ENCODE results near the gene BAD. TPM values are rescaled to one million over a fixed set of nuclear protein-coding genes. Genes with fewer than 3 reads are reported as not detected.

Gene BAD
- total RNA-seq, 3 donors from 2014 or later: 56.8 to 90.9 (median 75.4) TPM

GRCh38 chr11:64249563-64250414, 34.7 kb downstream of the BAD start:
- DNase-seq (no peak), ATAC-seq (no peak)
- Histone ChIP-seq H3K36me3 (ENCODE audit: low read depth) (no peaks in the 10 kb centered on the region), H3K4me1 (ENCODE audit: low read depth) (peaks cover 27% of the 10 kb centered on the region), H3K9me3 (no peaks in the 10 kb centered on the region), H3K4me3 (no peak overlapping the region)
- intact Hi-C loops (cut with DNase I, micrococcal nuclease): loop anchor here in 1 of 2 donors (10.0 kb wide), 1 partner anchor 65 kb away; the partner anchor contains the start of gene STIP1
- TF ChIP-seq CTCF (IDR thresholded peaks at IDR 0.05): no peak

- Histone ChIP-seq H3K4me1 (ENCODE audit: low read depth) (peaks cover 28% of the 10 kb centered on the region), H3K4me3 (no peak overlapping the region), H3K36me3 (ENCODE audit: low read depth) (no peaks in the 10 kb centered on the region), H3K9me3 (no peaks in the 10 kb centered on the region)
- no peak for TF ChIP-seq CTCF (IDR thresholded peaks at IDR 0.05)
- no peak for ATAC-seq
- intact Hi-C loops (cut with DNase I, micrococcal nuclease): loop anchor here in 1 of 2 donors (10.0 kb wide), 1 partner anchor 64 kb away; the partner anchor contains the start of gene STIP1
- peak in 1 of 3 donors; percentile 44 for DNase-seq
Observed at GRCh38 chr11:64249038-64249437, 35.4 kb downstream of the BAD start.

- ATAC-seq (no peak), DNase-seq (peak in 2 of 3 donors; percentile 47 to 63)
- no peak for TF ChIP-seq CTCF (IDR thresholded peaks at IDR 0.05)
- no peak overlapping the region for H3K4me3 ChIP-seq
- intact Hi-C loops (cut with DNase I, micrococcal nuclease): loop anchor here in 1 of 2 donors (10.0 kb wide), 1 partner anchor 64 kb away; the partner anchor contains the start of gene STIP1
- H3K9me3 ChIP-seq: no peaks in the 10 kb centered on the region
- H3K36me3 ChIP-seq (ENCODE audit: low read depth): no peaks in the 10 kb centered on the region
- H3K4me1 ChIP-seq (ENCODE audit: low read depth): peaks cover 30% of the 10 kb centered on the region
Observed at GRCh38 chr11:64248578-64248977, 35.9 kb downstream of the BAD start.

- Histone ChIP-seq H3K9me3 (no peaks in the 10 kb centered on the region), H3K4me3 (no peak overlapping the region), H3K4me1 (ENCODE audit: low read depth) (peaks cover 30% of the 10 kb centered on the region), H3K36me3 (ENCODE audit: low read depth) (no peaks in the 10 kb centered on the region)
- TF ChIP-seq CTCF (IDR thresholded peaks at IDR 0.05): no peak
- peak in 1 of 3 donors; percentile 20 for DNase-seq
- ATAC-seq: no peak
- intact Hi-C loops (cut with DNase I, micrococcal nuclease): loop anchor here in 1 of 2 donors (10.0 kb wide), 1 partner anchor 63 kb away; the partner anchor contains the start of gene STIP1
Observed at GRCh38 chr11:64247729-64248531, 36.5 kb downstream of the BAD start.

GRCh38 chr11:64246871-64247728, 37.4 kb downstream of the BAD start, which contains the start of gene PPP1R14B:
Gene PPP1R14B (minus strand): TSS chr11:64246943. CDS start chr11:64246673, 270 bp downstream.
- TF ChIP-seq CTCF (IDR thresholded peaks at IDR 0.05): no peak
- DNase-seq (peak; percentile 92 to 94 (median 94)), ATAC-seq (peak; percentile 69)
- H3K9me3 ChIP-seq: no peaks in the 10 kb centered on the region
- intact Hi-C loops (cut with DNase I, micrococcal nuclease): loop anchor here in 1 of 2 donors (10.0 kb wide), 1 partner anchor 62 kb away; the partner anchor contains the start of gene STIP1
- peak within 1 kb of the TSS; percentile 44 for H3K4me3 ChIP-seq
- H3K36me3 ChIP-seq (ENCODE audit: low read depth): no peaks in the 10 kb centered on the region
- peaks cover 30% of the 10 kb centered on the region for H3K4me1 ChIP-seq (ENCODE audit: low read depth)

Data from mucosa of descending colon (tissue), 3 donors.